Activated CD4-positive, alpha-beta T cell treated with anti-CD3 and anti-CD28 coated beads, Interleukin-2, amount 10 ng/mL, durations not matched to agents 24 days and 14 days (primary cell): Measurements from ENCODE around the gene TBX4. TPM values are rescaled to one million over a fixed set of nuclear protein-coding genes. Genes with fewer than 3 reads are reported as not detected.
A peak's percentile ranks its signal among the peaks of the same experiment; 100 is the strongest.

Source experiments
- DNase-seq: peaks from one replicate; pipeline ENCODE4 v3.0.0; 2022
- H3K27ac Mint-ChIP-seq: one replicate; pipeline ENCODE4 v1.8.0; 2022; ENCODE audit warnings: mild to moderate bottlenecking, mixed read lengths
- H3K27me3 Mint-ChIP-seq: one replicate; pipeline ENCODE4 v1.8.0; 2022; ENCODE audit warnings: mixed read lengths
- H3K36me3 Mint-ChIP-seq: one replicate; pipeline ENCODE4 v1.8.0; 2022; ENCODE audit warnings: low read depth, mild to moderate bottlenecking, mixed read lengths
- H3K4me1 Mint-ChIP-seq: one replicate; pipeline ENCODE4 v1.8.0; 2021; ENCODE audit warnings: mixed read lengths
- H3K4me3 Mint-ChIP-seq: one replicate; pipeline ENCODE4 v1.8.0; 2022; ENCODE audit warnings: mild to moderate bottlenecking, moderate library complexity, mixed read lengths
- H3K9me3 Mint-ChIP-seq: one replicate; pipeline ENCODE4 v1.8.0; 2021; ENCODE audit warnings: mixed read lengths
- intact Hi-C: fragments of 100-400 bp; cut with micrococcal nuclease; formaldehyde crosslinking; loops from one replicate; pipeline ENCODE4 v1.15.1; 2023
- total RNA-seq: library from RNA; stranded (reverse); gene quantifications from 2 replicates; pipeline ENCODE4 v1.2.3, GENCODE V29; 2022

TBX4 gene
- total RNA-seq, 1 donor from 2014 or later = not detected

DNA sequence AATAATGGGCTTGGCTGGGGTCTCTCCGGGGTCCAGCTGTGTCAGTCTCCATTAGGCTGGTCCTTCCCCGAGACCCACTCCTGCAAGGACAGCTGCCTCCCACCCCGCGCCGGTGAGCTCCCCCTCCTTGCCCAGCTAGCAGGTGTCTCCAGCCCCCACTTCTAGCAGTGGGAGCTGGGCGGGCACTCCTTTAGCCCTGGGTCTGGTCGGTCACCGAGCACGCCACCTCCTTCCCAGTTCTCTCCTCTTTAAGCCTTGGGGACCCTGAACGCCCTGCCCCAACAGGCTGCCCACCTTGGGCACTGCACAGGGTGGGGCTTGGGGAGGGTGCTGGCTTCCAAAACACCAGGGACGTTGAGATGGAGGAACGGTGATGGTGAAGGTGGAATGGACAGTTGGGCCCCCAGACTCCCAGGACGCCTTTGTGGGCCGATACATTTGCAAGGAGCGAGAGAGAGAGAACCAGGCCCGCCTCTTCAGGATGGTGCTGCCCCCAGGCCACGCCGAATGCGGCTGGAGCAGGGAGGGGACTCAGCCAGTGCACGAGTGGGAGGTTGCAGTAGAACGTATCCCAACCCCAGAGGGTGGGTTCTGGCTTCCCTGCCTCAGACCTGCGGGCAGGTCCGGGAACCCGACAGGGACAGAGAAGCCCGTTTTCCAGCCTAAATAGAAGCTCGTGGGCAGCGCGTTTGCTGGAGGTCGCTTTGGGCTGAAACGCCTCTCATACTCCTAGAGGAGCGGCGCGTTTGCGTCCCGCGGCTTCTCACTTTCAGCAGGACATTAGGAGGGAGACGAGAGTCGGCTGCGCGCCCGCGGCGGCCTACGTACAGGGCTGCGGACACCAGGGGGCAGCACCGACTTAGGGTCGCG is 41.8 kb upstream of the TBX4 start:
- Mint-ChIP-seq H3K36me3 (peaks cover 2% of the 10 kb centered on the region), H3K4me1 (peaks cover 11% of the 10 kb centered on the region), H3K27ac (no peak overlapping the region), H3K4me3 (peak overlapping the region; percentile 64), H3K27me3 (peaks cover 61% of the 10 kb centered on the region), H3K9me3 (no peaks in the 10 kb centered on the region)
- peak; percentile 90 for DNase-seq
- intact Hi-C loops = loop anchor here (5.0 to 10.0 kb wide), 3 partner anchors 174 to 652 kb away; no protein-coding TSS in a partner anchor

GRCh38 chr17:61411011-61411260 is 41.3 kb upstream of the TBX4 start:
- peaks cover 62% of the 10 kb centered on the region for H3K27me3 Mint-ChIP-seq
- intact Hi-C loops = loop anchor here (5.0 to 10.0 kb wide), 3 partner anchors 174 to 651 kb away; no protein-coding TSS in a partner anchor
- H3K4me3 Mint-ChIP-seq = peak overlapping the region; percentile 62

GRCh38 chr17:61411261-61412142 is 40.7 kb upstream of the TBX4 start:
- Mint-ChIP-seq H3K4me1 (peaks cover 11% of the 10 kb centered on the region), H3K27me3 (peaks cover 60% of the 10 kb centered on the region), H3K9me3 (no peaks in the 10 kb centered on the region), H3K27ac (no peak overlapping the region), H3K4me3 (peak overlapping the region; percentile 69), H3K36me3 (peaks cover 2% of the 10 kb centered on the region)
- DNase-seq = peak; percentile 73
- intact Hi-C loops = loop anchor here (1.0 to 10.0 kb wide), 4 partner anchors 140 to 651 kb away; no protein-coding TSS in a partner anchor

More at GRCh38 chr17:61411011-61411260, 41.3 kb upstream of the TBX4 start:
- Mint-ChIP-seq H3K36me3 (peaks cover 2% of the 10 kb centered on the region), H3K27ac (no peak overlapping the region), H3K4me1 (peaks cover 11% of the 10 kb centered on the region), H3K9me3 (no peaks in the 10 kb centered on the region)
- no peak for DNase-seq

DNA sequence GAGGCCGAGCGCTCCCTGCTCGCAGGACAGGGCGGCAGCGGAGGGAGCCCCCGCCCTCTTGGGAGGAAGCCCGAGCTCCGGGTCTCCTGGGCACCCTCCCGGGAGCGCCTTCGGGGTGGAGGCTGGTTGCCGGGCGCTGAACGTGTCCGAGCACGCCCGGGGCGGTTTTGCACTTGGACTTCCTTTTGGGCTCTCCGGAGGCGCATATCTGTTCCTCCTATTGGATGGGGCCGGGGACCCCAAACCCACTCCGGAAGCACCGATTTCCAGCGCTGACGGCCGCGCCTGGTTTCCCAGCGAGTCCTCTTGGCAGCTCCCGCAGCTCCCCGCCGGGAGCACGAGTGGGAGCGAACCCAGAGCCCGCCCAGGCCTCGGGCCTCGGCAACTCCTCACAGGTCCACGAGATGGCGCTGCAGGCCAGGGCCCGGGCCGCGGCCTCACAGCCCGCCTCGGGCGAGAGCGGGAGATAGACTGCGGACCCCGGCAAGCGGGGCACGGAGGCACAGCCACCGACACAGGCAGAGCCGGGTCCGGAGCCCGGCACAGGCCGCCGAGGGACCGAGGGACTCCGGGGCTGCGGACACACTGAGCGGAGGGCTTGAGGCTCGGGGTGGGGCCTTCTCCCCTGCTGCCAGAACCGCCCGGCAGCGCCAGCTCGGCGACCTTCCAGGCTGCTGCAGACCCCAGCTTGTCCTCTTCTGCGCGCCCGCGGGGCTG is 39.9 kb upstream of the TBX4 start:
- Mint-ChIP-seq H3K9me3 (no peaks in the 10 kb centered on the region), H3K36me3 (peaks cover 2% of the 10 kb centered on the region), H3K4me3 (peak overlapping the region; percentile 69), H3K27me3 (peaks cover 53% of the 10 kb centered on the region), H3K27ac (no peak overlapping the region), H3K4me1 (peaks cover 11% of the 10 kb centered on the region)
- intact Hi-C loops = loop anchor here (1.0 to 10.0 kb wide), 4 partner anchors 139 to 650 kb away; no protein-coding TSS in a partner anchor
- peak; percentile 94 for DNase-seq

- DNase-seq = peak; percentile 56
- H3K27ac Mint-ChIP-seq = no peak overlapping the region
- H3K9me3 Mint-ChIP-seq = no peaks in the 10 kb centered on the region
- H3K4me3 Mint-ChIP-seq = peak overlapping the region; percentile 56
- H3K36me3 Mint-ChIP-seq = peaks cover 2% of the 10 kb centered on the region
- peaks cover 11% of the 10 kb centered on the region for H3K4me1 Mint-ChIP-seq
- peaks cover 49% of the 10 kb centered on the region for H3K27me3 Mint-ChIP-seq
- intact Hi-C loops = loop anchor here (1.0 to 10.0 kb wide), 4 partner anchors 138 to 649 kb away; no protein-coding TSS in a partner anchor
Observed at GRCh38 chr17:61412860-61413660, 39.2 kb upstream of the TBX4 start.

DNA sequence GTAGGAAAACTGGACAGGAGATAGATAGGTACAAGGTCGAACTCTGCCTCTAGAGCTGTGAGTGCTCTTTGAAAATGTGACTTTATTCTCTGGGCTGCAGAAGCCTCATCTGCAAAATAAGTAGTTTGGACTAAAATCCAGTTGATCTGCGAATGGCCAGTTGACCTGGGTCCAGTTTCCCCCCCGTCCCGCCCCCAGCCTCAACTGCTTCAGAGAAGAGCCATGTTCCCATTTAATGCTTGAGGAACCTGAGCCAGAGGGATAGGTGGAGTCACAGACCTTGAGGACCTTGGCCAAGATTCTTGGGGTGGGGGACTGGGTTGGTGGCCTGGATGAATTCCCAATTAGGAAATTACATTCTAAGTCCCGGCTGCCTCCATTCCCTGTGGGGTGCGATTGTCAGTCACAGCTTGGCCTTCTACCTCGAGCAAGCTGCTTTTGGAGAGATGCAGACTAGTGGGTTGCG is 38.5 kb upstream of the TBX4 start:
- Mint-ChIP-seq H3K9me3 (no peaks in the 10 kb centered on the region), H3K4me3 (no peak overlapping the region), H3K27ac (no peak overlapping the region), H3K36me3 (peaks cover 2% of the 10 kb centered on the region), H3K4me1 (peaks cover 11% of the 10 kb centered on the region), H3K27me3 (peaks cover 46% of the 10 kb centered on the region)
- intact Hi-C loops = loop anchor here (5.0 to 10.0 kb wide), 3 partner anchors 171 to 649 kb away; no protein-coding TSS in a partner anchor
- no peak for DNase-seq

GRCh38 chr17:61414141-61414935 is 37.9 kb upstream of the TBX4 start:
- Mint-ChIP-seq H3K27me3 (peaks cover 50% of the 10 kb centered on the region), H3K4me3 (no peak overlapping the region), H3K27ac (no peak overlapping the region), H3K4me1 (peaks cover 9% of the 10 kb centered on the region), H3K36me3 (peaks cover 2% of the 10 kb centered on the region), H3K9me3 (no peaks in the 10 kb centered on the region)
- no peak for DNase-seq
- intact Hi-C loops = loop anchor here (5.0 to 10.0 kb wide), 3 partner anchors 170 to 648 kb away; no protein-coding TSS in a partner anchor

DNA sequence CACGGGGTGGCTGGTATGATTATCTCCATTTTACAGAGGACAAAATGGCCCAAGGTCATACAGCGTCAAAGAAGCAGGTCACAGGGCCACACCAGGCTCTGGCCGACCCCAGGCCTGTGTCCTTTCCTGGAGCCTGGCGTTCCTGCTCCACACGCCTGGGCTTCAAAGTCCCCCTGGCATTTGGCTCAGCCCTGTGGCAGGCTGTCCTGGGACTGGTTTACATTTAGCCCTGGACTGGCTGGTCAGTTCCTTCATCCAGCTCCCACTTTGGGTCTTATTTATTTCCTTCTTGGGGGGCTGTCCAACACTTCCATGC is 37.3 kb upstream of the TBX4 start:
- DNase-seq = no peak
- no peaks in the 10 kb centered on the region for H3K9me3 Mint-ChIP-seq

GRCh38 chr17:61415374-61416210 is 36.6 kb upstream of the TBX4 start:
- Mint-ChIP-seq H3K4me3 (no peak overlapping the region), H3K4me1 (peaks cover 1% of the 10 kb centered on the region), H3K27ac (no peak overlapping the region), H3K36me3 (no peaks in the 10 kb centered on the region), H3K9me3 (no peaks in the 10 kb centered on the region), H3K27me3 (peaks cover 47% of the 10 kb centered on the region)
- intact Hi-C loops = loop anchor here (10.0 kb wide), 1 partner anchor 169 kb away; no protein-coding TSS in a partner anchor
- DNase-seq = no peak

More for the DNA sequence above, 37.3 kb upstream of the TBX4 start:
- peaks cover 7% of the 10 kb centered on the region for H3K4me1 Mint-ChIP-seq
- intact Hi-C loops = loop anchor here (5.0 to 10.0 kb wide), 3 partner anchors 170 to 647 kb away; no protein-coding TSS in a partner anchor
- peaks cover 49% of the 10 kb centered on the region for H3K27me3 Mint-ChIP-seq
- H3K27ac Mint-ChIP-seq = no peak overlapping the region
- no peak overlapping the region for H3K4me3 Mint-ChIP-seq
- peaks cover 2% of the 10 kb centered on the region for H3K36me3 Mint-ChIP-seq

DNA sequence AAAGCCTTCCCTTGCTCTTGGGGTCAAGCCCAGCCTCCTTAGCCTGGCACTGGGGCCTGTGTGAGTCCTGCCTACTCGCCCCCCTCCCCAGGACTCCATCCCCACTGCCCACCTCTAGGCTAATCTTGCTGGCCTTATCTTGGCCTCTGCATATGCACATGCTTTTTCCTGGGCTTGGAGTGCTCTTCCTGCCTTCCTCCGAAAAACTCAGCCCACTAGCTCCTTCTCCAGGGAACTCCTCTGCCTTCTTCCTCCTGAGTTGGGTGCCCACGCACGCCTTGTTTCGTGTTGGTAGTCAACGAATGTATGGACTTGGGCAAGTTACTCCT is 36.0 kb upstream of the TBX4 start:
- no peaks in the 10 kb centered on the region for H3K4me1 Mint-ChIP-seq
- no peaks in the 10 kb centered on the region for H3K36me3 Mint-ChIP-seq
- DNase-seq = peak; percentile 55
- intact Hi-C loops = loop anchor here (10.0 kb wide), 1 partner anchor 169 kb away; no protein-coding TSS in a partner anchor
- peaks cover 46% of the 10 kb centered on the region for H3K27me3 Mint-ChIP-seq
- no peaks in the 10 kb centered on the region for H3K9me3 Mint-ChIP-seq
- H3K4me3 Mint-ChIP-seq = no peak overlapping the region
- no peak overlapping the region for H3K27ac Mint-ChIP-seq

DNA sequence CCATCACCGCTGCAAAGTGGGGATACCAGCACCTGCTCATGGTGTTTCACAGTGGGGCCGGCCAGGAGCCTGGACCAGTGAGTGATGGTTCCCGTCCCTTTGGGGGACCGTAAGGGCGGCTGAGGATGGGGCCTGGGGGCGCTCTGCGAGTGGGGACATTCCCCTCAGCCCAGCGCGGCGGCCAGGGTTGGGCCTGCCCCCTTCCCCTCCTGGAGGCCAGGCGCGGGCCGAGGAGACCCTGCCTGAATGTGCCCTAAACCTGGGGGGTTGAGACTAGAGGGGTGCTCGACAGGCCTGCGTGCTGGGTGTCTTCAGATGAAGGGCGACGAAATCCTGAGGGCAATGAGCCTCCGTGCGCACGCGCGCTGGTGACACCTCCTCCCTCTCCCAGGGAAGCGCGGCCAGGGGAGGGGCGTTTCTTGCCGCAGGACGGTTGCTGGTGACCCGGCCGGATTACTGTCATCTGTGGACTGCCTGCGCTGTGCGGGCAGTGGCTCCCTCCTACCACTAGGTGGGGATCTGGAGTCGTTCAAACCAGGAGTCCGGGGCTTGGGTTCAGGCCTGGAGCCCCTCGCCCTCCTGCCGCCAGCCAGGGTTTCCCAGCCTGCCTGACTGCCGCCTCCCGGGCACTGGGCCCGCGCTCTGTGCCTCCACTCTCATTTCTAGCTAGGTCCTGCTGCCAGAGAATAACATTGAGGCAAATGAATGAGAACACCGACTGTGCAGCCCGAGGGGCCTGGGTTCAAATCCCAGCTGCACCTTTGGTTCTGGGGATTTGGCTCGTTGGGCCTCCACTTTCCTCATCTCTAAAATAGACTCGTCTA is 35.5 kb upstream of the TBX4 start:
- DNase-seq = peak; percentile 87
- Mint-ChIP-seq H3K27ac (no peak overlapping the region), H3K4me3 (no peak overlapping the region), H3K4me1 (no peaks in the 10 kb centered on the region), H3K27me3 (peaks cover 50% of the 10 kb centered on the region), H3K9me3 (no peaks in the 10 kb centered on the region), H3K36me3 (no peaks in the 10 kb centered on the region)
- intact Hi-C loops = loop anchor here (10.0 kb wide), 1 partner anchor 168 kb away; no protein-coding TSS in a partner anchor
